Neural progenitor cell (in vitro differentiated cells): ENCODE data around the gene GPR143.

ENCODE experiments used
- EZH2 ChIP-seq: fragments of 200-600 bp; sonication (generic); IDR thresholded peaks from 2 replicates; pipeline ENCODE4 v1.6.1; 2017; ENCODE audit warnings: antibody characterized with exemption, mild to moderate bottlenecking, moderate library complexity
- EZH2phosphoT487 ChIP-seq: fragments of 200-600 bp; sonication (generic); IDR thresholded peaks from 2 replicates; pipeline ENCODE4 v1.6.1; 2017; ENCODE audit warnings: antibody characterized with exemption
- TF ChIP-seq, protein P1 (sequence below): fragments of 200-600 bp; sonication (generic); IDR thresholded peaks from 2 replicates; pipeline ENCODE4 v1.5.1; 2017; ENCODE audit warnings: antibody characterized with exemption, mild to moderate bottlenecking

DNA sequence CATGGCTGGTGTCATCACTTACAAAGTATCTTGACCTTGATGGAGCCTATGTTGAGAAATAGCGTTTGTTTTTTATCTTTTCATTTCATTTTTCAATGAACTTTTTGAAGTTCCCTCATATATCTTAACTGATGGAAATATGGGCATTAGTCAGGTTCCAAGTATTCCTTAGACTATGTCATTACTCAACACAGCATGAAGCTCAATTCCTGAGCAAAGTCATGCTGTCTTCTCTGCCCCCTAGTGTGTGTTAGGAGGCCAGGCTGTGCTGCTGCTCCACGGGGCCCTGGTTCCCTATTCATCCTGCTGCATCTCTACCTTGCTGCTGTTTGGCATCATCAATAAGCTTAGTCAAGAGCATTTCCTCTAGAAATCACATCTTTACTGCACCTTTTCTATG is 40.9 kb downstream of the GPR143 start:
- TF ChIP-seq, protein P1, sequence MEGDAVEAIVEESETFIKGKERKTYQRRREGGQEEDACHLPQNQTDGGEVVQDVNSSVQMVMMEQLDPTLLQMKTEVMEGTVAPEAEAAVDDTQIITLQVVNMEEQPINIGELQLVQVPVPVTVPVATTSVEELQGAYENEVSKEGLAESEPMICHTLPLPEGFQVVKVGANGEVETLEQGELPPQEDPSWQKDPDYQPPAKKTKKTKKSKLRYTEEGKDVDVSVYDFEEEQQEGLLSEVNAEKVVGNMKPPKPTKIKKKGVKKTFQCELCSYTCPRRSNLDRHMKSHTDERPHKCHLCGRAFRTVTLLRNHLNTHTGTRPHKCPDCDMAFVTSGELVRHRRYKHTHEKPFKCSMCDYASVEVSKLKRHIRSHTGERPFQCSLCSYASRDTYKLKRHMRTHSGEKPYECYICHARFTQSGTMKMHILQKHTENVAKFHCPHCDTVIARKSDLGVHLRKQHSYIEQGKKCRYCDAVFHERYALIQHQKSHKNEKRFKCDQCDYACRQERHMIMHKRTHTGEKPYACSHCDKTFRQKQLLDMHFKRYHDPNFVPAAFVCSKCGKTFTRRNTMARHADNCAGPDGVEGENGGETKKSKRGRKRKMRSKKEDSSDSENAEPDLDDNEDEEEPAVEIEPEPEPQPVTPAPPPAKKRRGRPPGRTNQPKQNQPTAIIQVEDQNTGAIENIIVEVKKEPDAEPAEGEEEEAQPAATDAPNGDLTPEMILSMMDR = no peak
- no peak for TF ChIP-seq EZH2
- TF ChIP-seq EZH2phosphoT487 = no peak
